Fibroblast of skin of right quadriceps (primary cell): Measurements from ENCODE around the gene COPB2.
"Not testable (repeated sequence)": the region's sequence is repeated elsewhere in the genome, so short reads cannot be mapped to it uniquely, and the experiment has no call there.

Experiments used
- DNase-seq: peaks from one replicate; pipeline ENCODE4 v3.0.0-alpha.2; 2013

Gene COPB2

GRCh38 chr3:139378587-139379241 is 10.7 kb downstream of the COPB2 start:
- DNase-seq, result peak; percentile 3

GRCh38 chr3:139377378-139377777 is 12.1 kb downstream of the COPB2 start:
- no peak for DNase-seq

DNA sequence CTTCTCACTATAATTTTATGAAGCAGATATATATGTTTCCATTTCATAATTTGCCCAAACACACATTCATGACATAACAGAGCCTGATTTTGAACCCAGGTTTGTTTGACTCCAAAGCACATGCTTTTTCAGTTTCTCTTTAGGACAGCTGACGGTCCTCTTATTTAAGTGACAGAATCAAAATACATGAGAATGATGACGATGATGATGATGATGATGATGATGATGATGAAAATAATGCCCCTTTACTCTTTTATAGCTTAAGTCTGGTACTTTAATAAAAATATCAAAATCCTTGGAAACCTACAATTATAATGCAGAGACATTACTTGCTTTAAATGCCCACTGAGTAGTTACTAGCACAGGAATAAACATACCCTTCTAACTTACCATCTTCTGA is 15.3 kb downstream of the COPB2 start:
- no peak for DNase-seq

- DNase-seq, result no peak
Observed at GRCh38 chr3:139364549-139364948, 24.9 kb downstream of the COPB2 start.

DNA sequence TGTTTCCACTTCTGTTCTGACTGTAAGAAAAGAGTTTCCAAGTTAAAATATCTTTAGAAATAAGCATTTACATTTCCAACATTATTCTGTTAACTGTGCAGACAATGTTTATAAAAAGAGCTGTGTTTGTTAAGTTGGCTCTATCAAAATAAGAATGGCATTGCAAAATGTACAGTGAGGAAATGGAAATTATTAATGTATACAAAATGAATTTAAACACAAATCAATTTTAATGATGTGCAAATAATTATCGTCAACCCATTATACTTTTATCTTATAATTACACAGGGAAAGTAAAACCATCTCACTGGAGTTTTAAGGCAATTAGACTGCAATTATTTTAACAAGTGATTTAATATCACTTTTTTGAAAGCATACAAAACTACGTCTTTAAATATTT is 28.2 kb downstream of the COPB2 start:
- no peak for DNase-seq

DNA sequence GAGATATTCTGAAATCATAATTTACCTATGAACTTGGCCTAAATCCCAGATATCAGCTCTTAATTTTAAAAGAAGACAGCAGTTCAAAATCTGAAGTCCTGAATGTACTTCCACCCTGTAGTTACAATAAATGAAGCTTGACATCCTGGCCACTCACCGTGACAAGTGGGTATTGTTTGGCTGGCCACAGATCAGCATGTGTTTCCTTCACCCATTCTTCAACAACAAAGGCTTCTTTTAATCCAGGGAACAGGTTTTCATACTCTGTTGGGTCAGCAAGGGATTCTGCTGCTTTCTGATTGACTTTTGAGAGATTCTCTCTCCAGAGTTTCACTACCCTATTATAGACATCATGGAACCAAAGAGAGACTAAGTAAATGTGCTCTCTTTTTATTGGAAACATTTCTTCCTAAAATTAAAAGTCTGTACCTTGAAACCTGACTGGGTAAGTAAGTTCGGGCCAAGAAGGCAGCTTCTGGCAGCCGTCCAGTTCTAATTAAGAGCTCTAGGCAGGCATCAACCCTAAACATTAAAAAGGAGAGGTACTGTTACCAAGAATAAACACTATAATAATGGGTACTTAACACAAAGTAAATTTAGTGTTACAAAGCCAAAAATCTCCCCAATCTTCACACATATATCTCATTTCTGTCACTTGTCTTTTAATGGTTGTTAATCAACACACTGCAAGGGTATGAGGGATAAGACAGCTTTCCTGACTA is 30.4 kb downstream of the COPB2 start:
- no peak for DNase-seq

DNA sequence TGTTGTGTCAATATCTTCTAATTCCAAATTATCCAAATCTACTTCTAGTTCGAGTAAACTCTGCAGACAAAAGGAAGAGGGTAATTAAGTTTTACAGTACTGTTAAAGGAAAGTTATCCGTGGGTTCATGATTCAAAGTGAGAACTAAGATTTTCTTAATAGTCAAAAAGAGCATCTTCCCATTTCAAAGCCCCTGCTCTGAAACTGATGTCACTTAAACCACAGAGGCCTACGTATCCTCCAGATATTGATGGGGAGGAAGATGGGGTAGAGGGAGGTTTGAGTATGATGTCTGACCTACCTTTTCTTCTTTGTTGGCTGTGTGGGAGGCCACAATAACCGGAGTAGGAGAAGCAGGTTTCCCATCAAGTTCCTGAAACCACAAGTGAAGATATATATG is 31.5 kb downstream of the COPB2 start:
- DNase-seq, result no peak

DNA sequence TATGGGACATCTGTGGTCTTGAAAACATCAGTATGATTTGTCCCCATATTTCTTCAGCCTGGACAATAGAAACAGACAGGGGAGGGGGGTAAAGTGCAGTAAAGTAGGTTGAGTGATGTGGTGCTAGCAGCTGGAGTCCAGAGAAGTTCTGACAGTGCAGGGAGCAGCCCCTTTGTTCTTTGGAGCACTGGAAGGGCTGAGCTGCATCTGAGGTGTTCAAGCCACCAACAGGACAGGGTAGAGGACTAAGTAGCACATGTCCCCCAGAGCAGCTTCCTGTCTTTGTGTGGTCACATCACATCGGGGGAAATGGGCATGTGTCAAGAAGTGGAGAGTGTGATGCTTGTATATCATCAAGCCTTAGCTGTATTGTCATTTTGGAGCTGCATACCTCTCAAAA is 33.6 kb downstream of the COPB2 start:
- no peak for DNase-seq

DNA sequence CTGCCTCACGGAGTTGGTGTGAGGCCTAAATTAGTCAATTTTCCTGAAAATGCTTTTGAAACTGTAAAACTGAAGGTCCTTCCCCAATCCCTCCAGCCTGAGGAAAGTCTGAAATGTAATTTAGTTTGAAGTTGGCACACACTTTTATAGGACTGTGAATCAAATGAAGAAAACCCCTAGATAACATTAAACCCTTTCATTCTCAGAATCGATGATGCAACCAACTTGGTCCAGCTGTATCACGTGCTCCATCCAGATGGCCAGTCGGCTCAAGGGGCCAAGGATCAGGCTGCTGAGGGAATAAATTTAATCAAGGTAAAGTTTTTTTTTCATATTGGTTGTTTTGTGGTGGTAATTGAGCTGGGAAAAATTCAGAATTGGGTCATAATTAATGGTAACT is 34.0 kb downstream of the COPB2 start:
- DNase-seq, result no peak

DNA sequence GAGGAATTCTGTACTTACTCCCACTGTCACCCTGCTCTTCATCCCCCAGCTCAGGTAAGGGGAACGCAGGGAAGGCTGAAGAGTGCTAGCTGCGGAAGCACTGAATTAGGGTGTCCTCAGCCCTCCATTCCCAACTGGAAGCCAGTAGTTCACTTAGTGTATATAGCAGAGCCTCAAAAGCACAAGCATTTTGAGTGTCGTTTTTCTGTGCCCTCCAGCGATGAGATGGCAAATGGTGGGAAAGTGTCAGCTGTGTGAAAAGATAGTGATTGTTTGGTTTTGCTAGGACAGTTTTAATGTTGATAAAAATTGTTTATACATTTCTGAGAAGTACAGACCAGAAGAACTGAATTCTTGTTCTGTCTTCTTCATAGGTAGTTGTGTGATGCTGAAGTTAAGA is 34.8 kb downstream of the COPB2 start:
- DNase-seq, result no peak

DNA sequence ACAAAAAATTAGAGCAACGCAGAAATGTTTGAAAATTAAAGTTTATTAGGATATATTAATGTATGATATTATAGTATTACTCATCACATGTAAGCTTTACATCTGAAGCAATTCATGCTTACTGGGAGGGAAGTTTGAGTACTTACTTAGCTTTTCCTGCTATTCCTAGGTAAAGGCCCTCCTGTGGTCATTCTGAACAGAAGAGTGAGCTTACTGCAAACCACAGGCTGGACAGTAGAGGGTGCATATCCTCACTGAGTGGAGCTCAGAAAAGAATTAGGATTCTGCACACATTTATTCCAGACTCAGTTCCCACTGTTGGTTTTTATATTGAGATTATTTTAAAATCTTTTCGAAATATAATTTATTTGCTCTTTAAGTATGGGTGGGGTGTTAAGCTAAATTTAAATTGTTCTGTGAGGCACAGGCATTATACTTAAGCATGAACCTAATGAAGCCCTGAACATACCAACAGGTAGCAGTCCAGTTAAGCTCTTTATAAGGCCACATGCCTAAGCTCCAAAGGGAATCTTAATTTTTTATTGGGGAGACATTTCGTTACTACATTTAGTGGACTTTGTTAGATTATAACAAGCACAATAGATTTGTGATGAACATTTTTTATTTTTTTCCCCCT is 35.4 kb downstream of the COPB2 start:
- peak; percentile 54 for DNase-seq

GRCh38 chr3:139346771-139347170 is 42.7 kb downstream of the COPB2 start:
- DNase-seq, result no peak

- DNase-seq, result peak; percentile 87
Observed at GRCh38 chr3:139343895-139344856, 45.3 kb downstream of the COPB2 start, which contains the start of gene MRPS22. Gene MRPS22, plus strand, starts transcription at chr3:139344020. Its CDS starts 7 bp downstream, at chr3:139344027.

- no peak for DNase-seq
Observed at GRCh38 chr3:139342054-139342453, 47.4 kb downstream of the COPB2 start.

DNA sequence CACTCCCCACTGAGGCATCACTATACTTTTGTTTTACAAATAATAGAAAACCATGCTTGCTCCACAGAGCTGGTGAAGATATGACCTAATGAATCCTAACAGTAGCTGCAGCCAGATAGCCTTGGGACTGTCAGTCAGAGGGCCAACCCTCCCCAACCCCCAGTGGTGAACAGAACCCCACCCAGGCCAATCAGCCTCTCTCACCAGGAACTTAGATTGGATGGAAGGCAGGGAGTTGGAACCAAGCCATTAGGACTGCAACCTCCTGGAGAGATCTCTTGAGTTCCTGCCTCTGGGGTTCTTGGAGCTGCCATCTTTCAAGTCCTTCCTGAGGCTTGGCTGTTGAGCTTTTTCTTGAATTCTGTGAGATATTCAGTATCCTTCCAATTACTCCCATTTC is 48.7 kb downstream of the COPB2 start:
- no peak for DNase-seq

- peak; percentile 3 for DNase-seq
Observed at GRCh38 chr3:139339219-139339906, 50.1 kb downstream of the COPB2 start.

DNA sequence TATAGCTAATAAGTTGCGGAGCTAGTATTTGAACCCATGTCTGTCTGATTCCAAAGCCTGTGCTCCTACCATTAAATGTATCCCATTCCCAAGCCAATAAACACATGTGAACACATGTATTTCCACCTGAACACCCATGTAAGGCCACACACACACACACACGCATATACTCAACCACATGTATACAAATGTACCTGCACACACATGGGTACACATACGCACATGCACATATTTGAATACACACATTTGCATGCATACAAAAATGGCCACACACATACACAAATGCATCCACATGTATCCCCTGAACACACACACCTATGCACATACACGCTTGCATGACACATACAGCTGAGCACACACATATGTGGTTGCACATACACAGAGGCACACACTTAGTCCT is 51.0 kb downstream of the COPB2 start:
- no peak for DNase-seq

DNA sequence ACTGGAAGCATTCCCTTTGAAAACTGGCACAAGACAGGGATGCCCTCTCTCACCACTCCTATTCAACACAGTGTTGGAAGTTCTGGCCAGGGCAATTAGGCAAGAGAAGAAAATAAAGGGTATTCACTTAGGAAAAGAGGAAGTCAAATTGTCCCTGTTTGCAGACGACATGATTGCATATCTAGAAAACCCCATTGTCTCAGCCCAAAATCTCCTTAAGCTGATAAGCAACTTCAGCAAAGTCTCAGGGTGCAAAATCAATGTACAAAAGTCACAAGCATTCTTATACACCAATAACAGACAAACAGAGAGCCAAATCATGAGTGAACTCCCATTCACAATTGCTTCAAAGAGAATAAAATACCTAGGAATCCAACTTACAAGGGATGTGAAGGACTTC is 54.8 kb downstream of the COPB2 start:
- DNase-seq, result not testable (repeated sequence)

DNA sequence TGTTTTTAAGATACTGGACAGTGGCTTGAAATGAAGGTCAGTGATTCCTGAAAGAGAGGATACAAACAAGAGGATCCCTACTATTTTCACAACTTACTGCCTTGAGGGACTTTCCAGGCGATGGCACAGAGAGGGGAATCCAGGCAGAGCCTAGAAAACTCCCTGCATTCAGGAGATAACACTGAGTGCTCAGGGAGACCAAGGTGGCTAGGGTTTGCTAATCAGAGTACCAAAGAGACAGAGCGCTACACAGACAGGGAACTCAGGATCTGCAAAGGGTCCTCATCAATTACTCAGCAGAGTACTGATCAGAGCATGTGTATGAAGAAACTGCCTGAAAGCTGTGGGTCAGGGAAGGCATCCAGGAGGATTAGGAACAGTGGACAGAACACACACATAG is 57.4 kb downstream of the COPB2 start:
- DNase-seq, result no peak

- DNase-seq, result peak; percentile 71
Observed at GRCh38 chr3:139329364-139329850, 60.0 kb downstream of the COPB2 start.

GRCh38 chr3:139328356-139328755 is 61.1 kb downstream of the COPB2 start:
- no peak for DNase-seq

DNA sequence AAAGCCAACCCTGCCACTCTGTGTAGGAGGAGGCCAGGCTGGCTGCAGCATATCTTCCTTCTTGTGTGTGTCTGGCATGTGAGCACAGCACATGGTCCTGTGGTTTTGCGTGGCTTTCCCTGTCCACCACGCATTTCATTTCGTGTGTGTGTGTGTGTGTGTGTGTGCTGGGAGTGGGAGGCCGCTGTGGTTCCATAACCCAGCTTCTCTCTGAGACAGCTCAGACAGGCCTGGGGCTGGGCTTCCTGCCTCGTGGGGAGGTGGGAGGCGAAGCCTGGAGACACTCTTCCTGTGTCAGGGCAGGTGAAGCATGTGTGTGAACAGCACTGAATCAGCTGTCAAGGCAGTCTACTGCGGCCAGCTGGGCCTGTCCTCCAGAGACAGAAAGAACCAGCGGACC is 61.6 kb downstream of the COPB2 start:
- DNase-seq, result no peak
